ENCODE results near the gene BRI3BP. TPM values are rescaled to one million over a fixed set of nuclear protein-coding genes. Genes with fewer than 3 reads are reported as not detected.
"Not testable (repeated sequence)": the region's sequence is repeated elsewhere in the genome, so short reads cannot be mapped to it uniquely, and the experiment has no call there.

The BRI3BP gene
- total and polyA plus RNA-seq, 11 donors = 1.1 to 5.3 (median 3.6) TPM

GRCh38 chr12:125024949-125025563 lies 31.6 kb downstream of the BRI3BP start:
- TF ChIP-seq POLR2A (IDR thresholded peaks at IDR 0.05) (no peak), CTCF (IDR thresholded peaks at IDR 0.05) (no peak)
- Histone ChIP-seq H3K9me3 (no peaks in the 10 kb centered on the region), H3K36me3 (peaks cover 0 to 5% (median 0%) of the 10 kb centered on the region in 9 donors), H3K4me3 (no peak overlapping the region), H3K27me3 (no peaks in the 10 kb centered on the region), H3K4me1 (no peaks in the 10 kb centered on the region), H3K27ac (no peak overlapping the region)
- DNase-seq = no peak
- ATAC-seq = no peak
- 94 to 95% (median 95%) methylated on average over 41 to 43 of the region's 43 CpGs for WGBS, 4 donors
- intact Hi-C loops (cut with DNase I) = no loop called here

DNA sequence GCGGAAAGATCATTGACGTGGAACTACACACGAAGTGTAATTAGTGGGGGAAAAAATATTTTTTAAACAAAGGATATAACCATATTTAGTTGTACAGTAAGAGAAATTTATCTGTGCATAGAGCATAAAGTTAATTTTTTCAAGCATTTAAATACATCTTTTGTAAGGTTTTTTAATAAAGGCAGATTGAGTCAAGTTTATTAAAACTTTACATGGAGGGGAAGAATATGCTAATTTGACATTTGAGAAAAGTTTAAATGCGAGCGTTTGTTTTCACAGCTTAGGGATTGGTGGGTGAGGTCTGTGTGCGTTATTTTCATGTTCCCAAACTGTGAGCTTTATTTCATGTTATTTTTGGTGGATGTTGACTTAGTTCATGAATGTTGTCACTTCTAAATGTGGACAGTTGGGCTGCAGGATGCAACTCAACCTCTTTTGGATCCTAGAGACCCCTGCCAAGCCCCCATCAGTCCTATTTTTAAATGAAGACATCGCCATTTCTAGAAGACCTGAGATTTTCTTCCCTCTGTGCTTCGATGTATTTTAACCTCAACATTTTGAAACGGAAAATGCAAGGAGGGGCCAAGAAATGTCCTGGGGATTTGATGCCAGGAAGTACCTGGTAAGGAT lies 32.3 kb downstream of the BRI3BP start:
- ATAC-seq (no peak), DNase-seq (no peak)
- peaks cover 0 to 5% (median 0%) of the 10 kb centered on the region in 9 donors for H3K36me3 ChIP-seq
- H3K4me1 ChIP-seq = no peaks in the 10 kb centered on the region
- WGBS, 4 donors = 84 to 89% (median 87%) methylated on average over 9 of the region's 9 CpGs
- H3K27me3 ChIP-seq = no peaks in the 10 kb centered on the region
- no peaks in the 10 kb centered on the region for H3K9me3 ChIP-seq
- TF ChIP-seq CTCF (IDR thresholded peaks at IDR 0.05) (no peak), POLR2A (IDR thresholded peaks at IDR 0.05) (no peak)
- no peak overlapping the region for H3K27ac ChIP-seq
- H3K4me3 ChIP-seq = no peak overlapping the region
- intact Hi-C loops (cut with DNase I) = no loop called here

- intact Hi-C loops (cut with DNase I) = no loop called here
- TF ChIP-seq CTCF (IDR thresholded peaks at IDR 0.05) = no peak
- TF ChIP-seq POLR2A (IDR thresholded peaks at IDR 0.05) = no peak
- WGBS, 4 donors = 92 to 95% (median 93%) methylated on average over 8 of the region's 8 CpGs
- no peak overlapping the region for H3K4me3 ChIP-seq
- ATAC-seq = no peak
- H3K27me3 ChIP-seq = no peaks in the 10 kb centered on the region
- no peak for DNase-seq
- H3K36me3 ChIP-seq = peaks cover 0 to 5% (median 0%) of the 10 kb centered on the region in 9 donors
- H3K27ac ChIP-seq = no peak overlapping the region
- no peaks in the 10 kb centered on the region for H3K9me3 ChIP-seq
- H3K4me1 ChIP-seq = no peaks in the 10 kb centered on the region
These were observed 34.7 kb downstream of the BRI3BP start for GRCh38 chr12:125028106-125028505.

GRCh38 chr12:125029761-125030358 lies 36.4 kb downstream of the BRI3BP start:
- no peak overlapping the region for H3K27ac ChIP-seq
- intact Hi-C loops (cut with DNase I) = no loop called here
- peaks cover 0 to 5% (median 0%) of the 10 kb centered on the region in 12 donors for H3K9me3 ChIP-seq
- ATAC-seq = no peak
- H3K4me3 ChIP-seq = no peak overlapping the region
- no peak for TF ChIP-seq POLR2A (IDR thresholded peaks at IDR 0.05)
- no peak for TF ChIP-seq CTCF (IDR thresholded peaks at IDR 0.05)
- DNase-seq = no peak
- H3K27me3 ChIP-seq = no peaks in the 10 kb centered on the region
- 69 to 88% (median 78%) methylated on average over 7 of the region's 7 CpGs for WGBS, 4 donors
- peaks cover 0 to 5% (median 0%) of the 10 kb centered on the region in 9 donors for H3K36me3 ChIP-seq
- H3K4me1 ChIP-seq = no peaks in the 10 kb centered on the region

DNA sequence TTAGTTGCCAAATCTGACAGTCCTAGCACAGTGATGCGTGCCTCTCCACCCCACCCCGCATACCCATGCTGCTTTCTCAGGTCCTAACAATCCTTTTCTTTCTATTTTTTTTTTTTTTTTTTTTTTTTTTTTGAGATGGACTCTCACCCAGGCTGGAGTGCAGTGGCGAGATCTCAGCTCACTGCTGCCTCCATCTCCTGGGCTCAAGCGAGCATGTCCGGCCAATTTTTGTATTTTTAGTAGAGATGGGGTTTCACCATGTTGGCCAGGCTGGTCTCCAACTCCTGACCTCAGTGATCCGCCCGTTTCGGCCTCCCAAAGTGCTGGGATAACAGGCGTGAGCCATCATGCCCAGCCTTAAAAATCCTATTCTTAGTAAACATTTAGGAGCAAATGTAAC lies 38.0 kb downstream of the BRI3BP start:
- H3K36me3 ChIP-seq; intact Hi-C loops (cut with DNase I): not testable (repeated sequence)
- 62 to 84% (median 77%) methylated on average over 9 of the region's 9 CpGs for WGBS, 4 donors

More for the DNA sequence above, 38.0 kb downstream of the BRI3BP start:
- not testable (repeated sequence) for H3K4me1 ChIP-seq, H3K27ac ChIP-seq, DNase-seq, H3K27me3 ChIP-seq, H3K9me3 ChIP-seq, ATAC-seq, H3K4me3 ChIP-seq
